Measurements from ENCODE around the gene PRKACG.

The PRKACG gene

DNA sequence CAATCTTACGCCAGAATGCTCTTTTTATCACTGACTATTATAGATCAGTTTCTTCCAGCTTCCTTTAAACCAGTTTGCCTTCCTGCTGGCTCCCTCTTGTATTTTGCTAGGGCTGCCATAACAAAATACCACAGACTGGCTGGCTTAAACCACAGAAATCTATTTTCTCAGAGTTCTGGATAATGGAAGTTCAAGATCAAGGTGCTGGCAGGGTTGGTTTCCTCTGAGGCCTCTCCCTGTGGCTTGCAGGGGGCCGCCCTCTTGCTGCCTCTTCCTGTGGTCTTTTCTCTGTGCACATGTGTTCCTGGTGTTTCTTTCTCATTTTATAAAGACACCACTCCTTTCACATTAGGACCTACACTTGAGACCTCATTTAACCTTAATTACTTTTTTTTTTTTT lies 14.8 kb upstream of the PRKACG start:
- Histone ChIP-seq H3K79me2 (ENCODE audit: insufficient read depth, low read length) (no peaks in the 10 kb centered on the region), H3K9me3 (ENCODE audit: insufficient read depth, low read depth, low read length) (peaks cover 7% of the 10 kb centered on the region; the same call in 1 of the 2 replicates), H3K9ac (ENCODE audit: low read depth, low read length, poor library complexity, severe bottlenecking) (no peak overlapping the region), H3K36me3 (ENCODE audit: insufficient read depth, low read length) (no peaks in the 10 kb centered on the region; the same call in 1 of the 2 replicates), H3K9me2 (replicated peaks; ENCODE audit: low read depth, low read length) (no peaks in the 10 kb centered on the region), H4K20me1 (ENCODE audit: insufficient read depth, low read length, poor library complexity, severe bottlenecking) (no peaks in the 10 kb centered on the region), H3K4me1 (ENCODE audit: insufficient read depth, low read length, poor library complexity, severe bottlenecking) (peaks cover 55% of the 10 kb centered on the region), H3K4me3 (ENCODE audit: low read length, poor library complexity, severe bottlenecking) (peak overlapping the region; percentile 52), H3F3A (ENCODE audit: low read depth) (peaks cover 14% of the 10 kb centered on the region), H3K4me2 (ENCODE audit: low read depth, low read length, poor library complexity, severe bottlenecking) (peak overlapping the region; percentile 80), H2AFZ (ENCODE audit: low read length) (no peak overlapping the region), H3K27me3 (ENCODE audit: insufficient read depth, low read length, poor library complexity, severe bottlenecking) (no peaks in the 10 kb centered on the region)
- TF ChIP-seq, protein P1, sequence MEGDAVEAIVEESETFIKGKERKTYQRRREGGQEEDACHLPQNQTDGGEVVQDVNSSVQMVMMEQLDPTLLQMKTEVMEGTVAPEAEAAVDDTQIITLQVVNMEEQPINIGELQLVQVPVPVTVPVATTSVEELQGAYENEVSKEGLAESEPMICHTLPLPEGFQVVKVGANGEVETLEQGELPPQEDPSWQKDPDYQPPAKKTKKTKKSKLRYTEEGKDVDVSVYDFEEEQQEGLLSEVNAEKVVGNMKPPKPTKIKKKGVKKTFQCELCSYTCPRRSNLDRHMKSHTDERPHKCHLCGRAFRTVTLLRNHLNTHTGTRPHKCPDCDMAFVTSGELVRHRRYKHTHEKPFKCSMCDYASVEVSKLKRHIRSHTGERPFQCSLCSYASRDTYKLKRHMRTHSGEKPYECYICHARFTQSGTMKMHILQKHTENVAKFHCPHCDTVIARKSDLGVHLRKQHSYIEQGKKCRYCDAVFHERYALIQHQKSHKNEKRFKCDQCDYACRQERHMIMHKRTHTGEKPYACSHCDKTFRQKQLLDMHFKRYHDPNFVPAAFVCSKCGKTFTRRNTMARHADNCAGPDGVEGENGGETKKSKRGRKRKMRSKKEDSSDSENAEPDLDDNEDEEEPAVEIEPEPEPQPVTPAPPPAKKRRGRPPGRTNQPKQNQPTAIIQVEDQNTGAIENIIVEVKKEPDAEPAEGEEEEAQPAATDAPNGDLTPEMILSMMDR (conservative IDR thresholded peaks at IDR 0.05; ENCODE audit: low read length) = no peak
- TF ChIP-seq EZH2phosphoT487 (IDR thresholded peaks at IDR 0.05; ENCODE audit: borderline replicate concordance) = peak; percentile 68

DNA sequence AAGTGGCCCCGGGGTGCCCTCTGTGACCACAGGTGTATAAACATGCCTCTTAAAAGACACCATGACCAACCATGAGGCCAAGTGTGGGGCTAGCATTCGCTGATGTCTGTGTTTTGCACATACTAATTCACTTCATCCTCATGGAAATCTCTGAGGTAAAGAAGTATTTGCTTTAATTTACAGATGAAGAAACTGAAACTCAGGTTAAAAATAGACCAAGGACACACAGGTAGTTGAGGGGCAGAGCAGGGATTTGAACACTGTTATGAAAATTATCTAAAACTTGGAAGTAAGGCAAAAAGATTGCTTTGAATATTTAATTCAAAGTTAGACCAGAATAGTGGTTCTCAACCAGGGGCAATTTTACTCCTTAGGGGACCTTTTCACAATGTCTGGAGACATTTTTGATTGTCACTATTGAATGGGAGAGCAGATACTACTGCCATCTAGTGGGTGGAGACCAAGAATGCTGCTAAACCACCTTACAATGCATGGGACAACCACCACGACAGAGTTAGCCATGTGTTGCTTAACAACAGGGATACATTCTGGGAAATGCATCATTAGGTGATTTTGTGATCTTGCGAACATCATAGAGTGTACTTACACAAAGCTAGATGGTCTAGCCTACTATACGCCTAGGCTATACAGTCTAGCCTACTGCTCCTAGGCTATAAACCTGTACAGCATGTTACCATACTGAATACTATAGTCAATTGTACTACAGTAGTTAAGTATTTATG lies 13.6 kb upstream of the PRKACG start:
- Histone ChIP-seq H3F3A (ENCODE audit: low read depth) (peaks cover 14% of the 10 kb centered on the region), H3K9ac (ENCODE audit: low read depth, low read length, poor library complexity, severe bottlenecking) (peak overlapping the region; percentile 49), H3K79me2 (ENCODE audit: insufficient read depth, low read length) (no peaks in the 10 kb centered on the region), H3K36me3 (ENCODE audit: insufficient read depth, low read length) (no peaks in the 10 kb centered on the region; the same call in 1 of the 2 replicates), H4K20me1 (ENCODE audit: insufficient read depth, low read length, poor library complexity, severe bottlenecking) (no peaks in the 10 kb centered on the region), H3K4me3 (ENCODE audit: low read length, poor library complexity, severe bottlenecking) (peak overlapping the region; percentile 52), H3K27me3 (ENCODE audit: insufficient read depth, low read length, poor library complexity, severe bottlenecking) (no peaks in the 10 kb centered on the region), H3K9me3 (ENCODE audit: insufficient read depth, low read depth, low read length) (peaks cover 7% of the 10 kb centered on the region; the same call in 1 of the 2 replicates), H2AFZ (ENCODE audit: low read length) (peak overlapping the region; percentile 57), H3K4me2 (ENCODE audit: low read depth, low read length, poor library complexity, severe bottlenecking) (peak overlapping the region; percentile 80), H3K9me2 (replicated peaks; ENCODE audit: low read depth, low read length) (no peaks in the 10 kb centered on the region), H3K4me1 (ENCODE audit: insufficient read depth, low read length, poor library complexity, severe bottlenecking) (peaks cover 67% of the 10 kb centered on the region)
- TF ChIP-seq, protein P1 (conservative IDR thresholded peaks at IDR 0.05; ENCODE audit: low read length) = peak; percentile 86
- no peak for TF ChIP-seq EZH2phosphoT487 (IDR thresholded peaks at IDR 0.05; ENCODE audit: borderline replicate concordance)

DNA sequence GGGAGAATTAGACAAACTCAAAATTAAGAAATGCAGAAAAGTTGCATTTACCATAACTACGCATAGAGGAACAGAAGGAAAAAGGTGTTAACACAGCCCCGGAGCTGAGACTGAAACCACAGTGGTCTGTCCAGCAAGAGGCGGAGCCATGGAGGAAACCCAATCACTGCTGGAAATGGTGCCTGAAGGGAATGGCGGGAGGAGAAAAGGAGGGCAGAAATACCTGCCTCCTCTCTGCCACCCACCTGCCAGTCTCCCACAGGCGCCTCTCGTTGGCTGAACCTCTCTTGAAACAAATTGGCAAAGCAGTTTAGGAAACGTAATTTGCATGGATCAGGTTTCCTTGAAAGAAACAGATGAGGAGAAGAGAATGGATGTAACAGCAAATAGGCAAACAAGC lies 9.7 kb upstream of the PRKACG start:
- Histone ChIP-seq H3K9me3 (ENCODE audit: insufficient read depth, low read depth, low read length) (no peaks in the 10 kb centered on the region), H3K4me3 (ENCODE audit: low read length, poor library complexity, severe bottlenecking) (no peak overlapping the region), H3K9me2 (replicated peaks; ENCODE audit: low read depth, low read length) (no peaks in the 10 kb centered on the region), H3F3A (ENCODE audit: low read depth) (peaks cover 10% of the 10 kb centered on the region), H2AFZ (ENCODE audit: low read length) (no peak overlapping the region), H3K36me3 (ENCODE audit: insufficient read depth, low read length) (no peaks in the 10 kb centered on the region), H3K79me2 (ENCODE audit: insufficient read depth, low read length) (no peaks in the 10 kb centered on the region), H3K4me1 (ENCODE audit: insufficient read depth, low read length, poor library complexity, severe bottlenecking) (peaks cover 78% of the 10 kb centered on the region), H4K20me1 (ENCODE audit: insufficient read depth, low read length, poor library complexity, severe bottlenecking) (no peaks in the 10 kb centered on the region), H3K4me2 (ENCODE audit: low read depth, low read length, poor library complexity, severe bottlenecking) (no peak overlapping the region), H3K27me3 (ENCODE audit: insufficient read depth, low read length, poor library complexity, severe bottlenecking) (no peaks in the 10 kb centered on the region), H3K9ac (ENCODE audit: low read depth, low read length, poor library complexity, severe bottlenecking) (no peak overlapping the region)
- TF ChIP-seq, protein P1 (conservative IDR thresholded peaks at IDR 0.05; ENCODE audit: low read length) = no peak
- no peak for TF ChIP-seq EZH2phosphoT487 (IDR thresholded peaks at IDR 0.05; ENCODE audit: borderline replicate concordance)
